ENCODE results near the gene RABGEF1.
"Not testable (repeated sequence)": the region's sequence is repeated elsewhere in the genome, so short reads cannot be mapped to it uniquely, and the experiment has no call there.

The RABGEF1 gene

DNA sequence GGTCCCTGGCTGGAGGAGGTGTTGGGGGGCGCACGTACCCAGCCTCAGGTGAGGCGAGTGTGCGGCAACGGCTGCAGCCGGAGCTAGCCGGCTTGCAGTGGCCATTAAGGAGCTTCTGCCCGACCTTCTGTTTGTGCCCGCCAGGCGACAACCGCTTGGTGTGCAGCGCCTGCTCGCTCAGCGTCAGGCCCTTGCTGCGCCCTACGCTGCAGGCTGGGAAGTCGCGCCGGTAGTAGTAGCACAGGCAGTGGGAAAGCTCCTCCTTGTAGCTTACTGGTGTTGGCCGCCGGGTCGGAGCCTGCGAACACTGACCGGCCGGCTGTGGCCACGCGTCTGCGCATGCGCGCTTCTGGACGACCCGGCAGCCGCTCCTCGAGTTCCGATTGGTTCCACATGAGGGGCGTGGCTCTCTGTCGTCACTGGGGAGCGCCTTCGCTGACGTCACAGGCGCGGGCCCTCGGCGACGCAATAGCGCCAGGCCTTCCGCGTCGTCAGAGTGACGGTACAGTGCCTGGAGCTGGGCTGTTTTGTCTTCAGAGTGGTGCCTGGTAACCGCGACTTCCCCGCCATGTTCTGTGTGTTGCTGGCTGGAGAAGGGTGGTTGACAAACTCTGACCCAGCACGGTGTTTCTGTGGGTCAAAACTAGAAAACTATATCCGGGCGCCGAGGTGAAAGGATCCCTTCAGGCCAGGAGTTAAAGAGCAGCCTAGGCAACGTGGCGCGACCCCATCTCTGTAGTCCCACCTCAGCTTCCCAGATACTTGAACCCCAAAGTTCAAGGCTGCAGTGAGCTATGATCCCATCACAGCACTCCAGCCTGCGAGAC is 104.2 kb downstream of the RABGEF1 start:
- H3K27me3 ChIP-seq (ENCODE audit: low read depth): no peaks in the 10 kb centered on the region
- no peaks in the 10 kb centered on the region for H3K9me3 ChIP-seq
- DNase-seq (ENCODE audit: low spot score in 2 of 2): peak; percentile 91 to 99
- H3K36me3 ChIP-seq (replicated peaks): peaks cover 8% of the 10 kb centered on the region
- in situ Hi-C loops (cut with MboI; ENCODE audit: low sequenced_read_pairs): no loop called here
- H3K4me3 ChIP-seq: peak overlapping the region; percentile 85
- peaks cover 11% of the 10 kb centered on the region for H3K4me1 ChIP-seq

- DNase-seq (ENCODE audit: low spot score in 2 of 2): no peak
- H3K27me3 ChIP-seq (ENCODE audit: low read depth): no peaks in the 10 kb centered on the region
- H3K4me1 ChIP-seq: peaks cover 11% of the 10 kb centered on the region
- H3K36me3 ChIP-seq (replicated peaks): peaks cover 8% of the 10 kb centered on the region
- peak overlapping the region; percentile 85 for H3K4me3 ChIP-seq
- no peaks in the 10 kb centered on the region for H3K9me3 ChIP-seq
- in situ Hi-C loops (cut with MboI; ENCODE audit: low sequenced_read_pairs): no loop called here
Observed at GRCh38 chr7:66845379-66846095, 105.0 kb downstream of the RABGEF1 start.

DNA sequence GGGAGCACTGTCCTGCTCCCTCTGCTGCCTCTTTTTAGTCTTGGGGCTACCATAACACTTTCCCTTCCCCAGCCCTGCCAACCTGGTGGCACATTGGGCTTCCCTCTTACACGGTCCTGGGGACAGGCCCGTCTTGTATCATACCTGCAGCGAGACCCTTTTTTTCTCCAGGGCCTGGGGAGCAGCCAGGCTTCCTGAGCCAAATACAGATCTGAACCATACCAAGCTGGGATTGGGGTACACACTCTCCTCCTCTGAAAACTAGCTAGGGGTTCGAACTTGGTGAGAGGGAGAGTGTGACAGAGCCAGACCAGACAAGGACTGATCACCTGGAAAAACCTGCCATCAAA is 105.5 kb downstream of the RABGEF1 start:
- H3K9me3 ChIP-seq; H3K36me3 ChIP-seq (replicated peaks); H3K27me3 ChIP-seq (ENCODE audit: low read depth); H3K4me3 ChIP-seq; DNase-seq (ENCODE audit: low spot score in 2 of 2); in situ Hi-C loops (cut with MboI; ENCODE audit: low sequenced_read_pairs): not testable (repeated sequence)
- H3K4me1 ChIP-seq: peaks cover 11% of the 10 kb centered on the region

- H3K4me3 ChIP-seq; H3K36me3 ChIP-seq (replicated peaks); DNase-seq (ENCODE audit: low spot score in 2 of 2); H3K9me3 ChIP-seq; H3K27me3 ChIP-seq (ENCODE audit: low read depth); in situ Hi-C loops (cut with MboI; ENCODE audit: low sequenced_read_pairs): not testable (repeated sequence)
- peaks cover 11% of the 10 kb centered on the region for H3K4me1 ChIP-seq
Observed at GRCh38 chr7:66847523-66847855, 107.0 kb downstream of the RABGEF1 start.

- in situ Hi-C loops (cut with MboI; ENCODE audit: low sequenced_read_pairs): no loop called here
- Histone ChIP-seq H3K9me3 (no peaks in the 10 kb centered on the region), H3K36me3 (replicated peaks) (peaks cover 12% of the 10 kb centered on the region), H3K4me3 (no peak overlapping the region), H3K27me3 (ENCODE audit: low read depth) (no peaks in the 10 kb centered on the region), H3K4me1 (peaks cover 11% of the 10 kb centered on the region)
- no peak for DNase-seq (ENCODE audit: low spot score in 2 of 2)
Observed at GRCh38 chr7:66847879-66848790, 107.6 kb downstream of the RABGEF1 start.

- H3K27me3 ChIP-seq (ENCODE audit: low read depth): no peaks in the 10 kb centered on the region
- in situ Hi-C loops (cut with MboI; ENCODE audit: low sequenced_read_pairs): no loop called here
- H3K9me3 ChIP-seq: no peaks in the 10 kb centered on the region
- no peaks in the 10 kb centered on the region for H3K4me1 ChIP-seq
- H3K36me3 ChIP-seq (replicated peaks): peaks cover 25% of the 10 kb centered on the region
- no peak overlapping the region for H3K4me3 ChIP-seq
- no peak for DNase-seq (ENCODE audit: low spot score in 2 of 2)
Observed at GRCh38 chr7:66859339-66859738, 118.8 kb downstream of the RABGEF1 start.

- Histone ChIP-seq H3K9me3 (no peaks in the 10 kb centered on the region), H3K27me3 (ENCODE audit: low read depth) (no peaks in the 10 kb centered on the region), H3K4me1 (no peaks in the 10 kb centered on the region), H3K36me3 (replicated peaks) (peaks cover 27% of the 10 kb centered on the region), H3K4me3 (no peak overlapping the region)
- in situ Hi-C loops (cut with MboI; ENCODE audit: low sequenced_read_pairs): no loop called here
- DNase-seq (ENCODE audit: low spot score in 2 of 2): no peak
Observed at GRCh38 chr7:66859794-66860645, 119.5 kb downstream of the RABGEF1 start.

GRCh38 chr7:66860767-66861166 is 120.2 kb downstream of the RABGEF1 start:
- no peaks in the 10 kb centered on the region for H3K4me1 ChIP-seq
- no peak overlapping the region for H3K4me3 ChIP-seq
- H3K9me3 ChIP-seq: no peaks in the 10 kb centered on the region
- no peaks in the 10 kb centered on the region for H3K27me3 ChIP-seq (ENCODE audit: low read depth)
- in situ Hi-C loops (cut with MboI; ENCODE audit: low sequenced_read_pairs): no loop called here
- no peak for DNase-seq (ENCODE audit: low spot score in 2 of 2)
- peaks cover 27% of the 10 kb centered on the region for H3K36me3 ChIP-seq (replicated peaks)
